ENCODE results near the gene TMOD2.

- TF ChIP-seq CTCF (conservative IDR thresholded peaks at IDR 0.05): no peak
- no peak for TF ChIP-seq ZFX (IDR thresholded peaks at IDR 0.05)
Measured at GRCh38 chr15:51706926-51707608, 44.3 kb upstream of the TMOD2 start.

All from C4-2B (cell line).